BE2C (cell line): ENCODE measurements around the gene ASPRV1.

Source experiments
- DNase-seq: peaks from one replicate; pipeline ENCODE4 v3.0.0-alpha.2; 2020
- H3K27me3 ChIP-seq: fragments of 250-450 bp; sonication (Bioruptor Pico); 2 replicates; pipeline ENCODE4 v1.5.1; 2020; ENCODE audit warnings: mild to moderate bottlenecking
- H3K36me3 ChIP-seq: fragments of 250-450 bp; sonication (Bioruptor Pico); 2 replicates; pipeline ENCODE4 v1.5.1; 2020; ENCODE audit warnings: mild to moderate bottlenecking
- H3K4me1 ChIP-seq: fragments of 250-450 bp; sonication (Bioruptor Pico); 2 replicates; pipeline ENCODE4 v1.5.1; 2020
- H3K4me3 ChIP-seq: 2 replicates; pipeline ENCODE4 v1.5.1; 2011; ENCODE audit warnings: low read depth, low read length
- H3K9me3 ChIP-seq: fragments of 250-450 bp; sonication (Bioruptor Pico); 2 replicates; pipeline ENCODE4 v1.5.1; 2020
- TF ChIP-seq, protein P1 (sequence below): IDR thresholded peaks from 2 replicates; pipeline ENCODE4 v1.5.1; 2012; ENCODE audit warnings: mild to moderate bottlenecking, low read depth, low read length

ASPRV1 gene

DNA sequence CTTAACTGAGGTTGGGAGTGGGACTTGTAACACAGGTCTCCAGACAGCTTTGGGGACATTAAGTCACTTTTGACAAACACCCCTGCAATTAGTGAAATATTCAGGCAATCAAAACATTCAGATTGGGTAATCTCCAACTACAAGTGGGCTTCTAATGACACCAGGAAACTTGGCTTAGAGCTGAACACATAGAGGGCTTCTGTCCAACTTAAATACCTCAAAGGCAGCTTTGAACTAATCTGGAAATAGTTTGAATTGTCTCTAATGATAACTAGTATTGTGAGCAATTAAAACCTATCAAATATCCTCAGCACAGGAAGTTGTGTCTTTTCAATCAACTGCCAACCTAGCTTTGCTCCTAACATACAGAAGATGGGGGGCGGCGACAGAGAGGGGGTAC lies 5.1 kb upstream of the ASPRV1 start:
- H3K27me3 ChIP-seq: no peaks in the 10 kb centered on the region
- H3K9me3 ChIP-seq: no peaks in the 10 kb centered on the region
- DNase-seq: no peak
- no peaks in the 10 kb centered on the region for H3K4me1 ChIP-seq
- H3K36me3 ChIP-seq: no peaks in the 10 kb centered on the region
- TF ChIP-seq, protein P1, sequence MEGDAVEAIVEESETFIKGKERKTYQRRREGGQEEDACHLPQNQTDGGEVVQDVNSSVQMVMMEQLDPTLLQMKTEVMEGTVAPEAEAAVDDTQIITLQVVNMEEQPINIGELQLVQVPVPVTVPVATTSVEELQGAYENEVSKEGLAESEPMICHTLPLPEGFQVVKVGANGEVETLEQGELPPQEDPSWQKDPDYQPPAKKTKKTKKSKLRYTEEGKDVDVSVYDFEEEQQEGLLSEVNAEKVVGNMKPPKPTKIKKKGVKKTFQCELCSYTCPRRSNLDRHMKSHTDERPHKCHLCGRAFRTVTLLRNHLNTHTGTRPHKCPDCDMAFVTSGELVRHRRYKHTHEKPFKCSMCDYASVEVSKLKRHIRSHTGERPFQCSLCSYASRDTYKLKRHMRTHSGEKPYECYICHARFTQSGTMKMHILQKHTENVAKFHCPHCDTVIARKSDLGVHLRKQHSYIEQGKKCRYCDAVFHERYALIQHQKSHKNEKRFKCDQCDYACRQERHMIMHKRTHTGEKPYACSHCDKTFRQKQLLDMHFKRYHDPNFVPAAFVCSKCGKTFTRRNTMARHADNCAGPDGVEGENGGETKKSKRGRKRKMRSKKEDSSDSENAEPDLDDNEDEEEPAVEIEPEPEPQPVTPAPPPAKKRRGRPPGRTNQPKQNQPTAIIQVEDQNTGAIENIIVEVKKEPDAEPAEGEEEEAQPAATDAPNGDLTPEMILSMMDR: no peak
- no peak overlapping the region for H3K4me3 ChIP-seq

DNA sequence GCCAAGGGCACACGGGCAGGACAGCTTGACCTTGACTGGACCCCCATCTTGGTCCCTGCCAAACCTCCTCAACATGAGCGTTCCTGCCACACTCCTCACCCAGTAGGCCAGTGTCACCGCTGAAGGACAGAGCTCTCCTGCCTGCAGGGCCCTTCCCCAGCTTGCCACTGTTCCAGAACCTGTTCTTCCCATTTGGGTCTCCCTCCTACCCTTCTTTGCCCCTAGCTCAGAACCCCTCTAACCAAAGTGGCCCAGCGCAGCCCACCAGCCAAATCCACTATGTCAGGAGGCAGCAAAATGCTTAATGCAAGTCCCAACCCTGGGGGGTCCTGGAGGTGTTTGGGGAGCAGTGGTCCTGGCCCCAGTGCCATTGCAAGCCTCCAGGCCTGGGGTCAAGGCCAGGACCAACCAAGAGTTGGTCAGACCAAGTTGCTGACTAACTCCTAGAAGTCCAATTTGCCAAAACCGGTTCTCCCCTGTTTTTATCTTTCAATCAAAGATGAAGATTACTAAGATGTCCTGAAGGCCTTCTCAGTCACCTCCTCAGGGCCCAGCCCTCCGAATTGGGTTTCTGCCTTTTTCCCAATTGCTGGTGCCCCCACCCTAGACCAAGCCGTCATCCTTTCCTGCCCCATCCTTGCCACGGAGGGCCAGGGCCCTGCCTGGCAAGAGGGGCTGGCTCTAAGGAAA lies 4.5 kb upstream of the ASPRV1 start:
- DNase-seq: no peak
- Histone ChIP-seq H3K36me3 (no peaks in the 10 kb centered on the region), H3K4me1 (no peaks in the 10 kb centered on the region), H3K27me3 (no peaks in the 10 kb centered on the region), H3K4me3 (no peak overlapping the region), H3K9me3 (no peaks in the 10 kb centered on the region)
- TF ChIP-seq, protein P1: no peak

DNA sequence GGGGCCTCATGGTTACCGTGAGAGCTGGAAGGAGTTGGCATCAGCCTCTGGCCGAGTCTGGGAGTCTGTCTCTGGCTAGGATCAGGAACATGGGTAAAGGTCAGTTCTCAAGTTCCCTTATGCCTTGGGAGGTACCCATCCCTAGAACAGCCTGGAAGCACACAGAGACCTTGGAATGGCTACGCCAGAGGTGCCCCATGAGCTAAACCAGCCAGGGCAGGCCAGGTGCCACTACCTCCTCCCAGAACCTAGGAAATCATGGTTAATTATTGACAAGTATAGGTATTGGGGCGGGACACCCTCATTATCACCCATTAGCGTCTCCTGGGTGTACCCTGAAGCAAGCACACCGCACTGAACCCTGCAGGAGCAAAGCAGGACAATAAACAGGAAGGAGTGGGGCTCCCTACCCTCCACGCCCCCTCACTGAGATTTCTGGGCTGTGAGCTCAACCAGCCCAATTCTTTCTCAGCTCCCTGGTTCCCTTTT lies 3.0 kb upstream of the ASPRV1 start:
- TF ChIP-seq, protein P1: no peak
- H3K4me1 ChIP-seq: no peaks in the 10 kb centered on the region
- no peak for DNase-seq

DNA sequence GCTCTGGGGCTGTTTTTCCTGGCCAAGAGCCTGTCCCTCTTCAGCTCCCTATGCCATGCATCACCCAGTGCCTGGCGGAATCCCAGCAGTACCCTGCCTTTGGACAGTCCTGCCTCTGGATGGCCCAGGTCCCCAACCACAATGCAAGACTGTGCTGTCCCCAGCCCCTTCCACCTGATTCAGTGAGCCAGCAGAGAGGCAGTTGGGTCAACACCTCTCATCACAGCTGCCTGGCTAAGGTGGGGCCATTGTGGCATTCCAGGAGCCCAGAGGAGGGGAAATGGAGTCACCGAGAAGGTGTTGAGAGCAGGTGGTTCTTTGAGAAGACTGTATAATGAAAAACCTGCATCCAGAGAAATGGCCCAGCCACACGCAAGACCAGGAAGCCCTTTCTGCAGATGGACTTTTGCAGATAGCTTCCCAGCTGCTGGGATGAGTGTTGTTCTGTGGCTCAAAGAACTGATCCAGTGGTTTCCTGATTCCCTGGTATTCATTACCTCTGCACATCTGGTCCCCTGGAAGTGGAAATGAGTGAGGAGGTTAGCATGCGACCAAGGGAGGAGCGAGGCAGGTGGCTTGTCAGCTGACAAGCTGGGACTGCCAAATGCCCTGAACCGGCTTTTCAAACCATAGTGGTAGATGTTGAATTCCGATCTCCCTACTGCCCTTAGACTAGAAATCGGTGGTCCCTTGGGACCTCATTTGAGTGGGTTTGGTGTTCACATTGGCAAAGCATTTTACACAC lies 1.7 kb upstream of the ASPRV1 start:
- Histone ChIP-seq H3K36me3 (no peaks in the 10 kb centered on the region), H3K27me3 (no peaks in the 10 kb centered on the region), H3K4me1 (no peaks in the 10 kb centered on the region), H3K4me3 (no peak overlapping the region), H3K9me3 (no peaks in the 10 kb centered on the region)
- no peak for DNase-seq
- TF ChIP-seq, protein P1: no peak

More for the DNA sequence above, 3.0 kb upstream of the ASPRV1 start:
- Histone ChIP-seq H3K36me3 (no peaks in the 10 kb centered on the region), H3K4me3 (no peak overlapping the region), H3K9me3 (no peaks in the 10 kb centered on the region), H3K27me3 (no peaks in the 10 kb centered on the region)

DNA sequence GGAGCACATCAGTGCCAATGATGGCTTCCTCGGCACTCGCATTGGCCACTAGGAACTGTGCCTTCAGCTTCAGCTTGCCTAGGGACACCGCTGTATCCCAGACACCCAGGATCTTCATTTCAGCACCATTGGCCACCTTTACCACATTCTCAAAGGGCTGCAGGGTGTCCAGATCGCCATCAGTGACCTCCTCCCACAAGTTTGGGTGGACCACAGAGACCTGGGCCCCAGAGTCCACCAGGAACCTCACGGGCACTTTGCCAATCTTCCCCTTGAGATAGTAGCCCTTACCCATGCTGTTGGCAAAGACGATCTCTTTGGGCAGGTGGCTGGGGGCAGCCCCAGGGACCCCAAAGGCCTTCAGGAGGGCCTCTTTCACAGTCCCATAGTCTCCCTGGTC lies 610 bp downstream of the ASPRV1 start:
- Histone ChIP-seq H3K9me3 (no peaks in the 10 kb centered on the region), H3K36me3 (no peaks in the 10 kb centered on the region)
- TF ChIP-seq, protein P1: no peak

DNA sequence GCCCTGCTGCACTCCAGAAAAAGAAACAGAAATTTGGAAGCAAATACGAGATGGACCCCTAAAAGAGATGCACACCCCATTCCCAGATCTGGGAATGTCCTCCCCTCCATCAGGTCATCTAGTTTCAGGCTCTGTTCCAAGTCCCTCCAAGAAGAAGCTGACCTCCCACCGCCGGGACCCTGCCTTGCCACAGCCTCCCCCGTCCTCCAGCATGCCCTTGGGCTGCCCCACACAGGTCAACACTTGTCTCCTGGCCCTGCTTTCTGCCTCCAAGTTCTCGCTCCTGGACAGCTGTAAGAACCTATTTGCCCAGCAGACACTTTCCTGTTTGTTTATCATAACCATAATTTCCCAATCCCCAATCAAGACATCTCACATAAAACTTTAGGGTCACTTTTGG lies 2.0 kb downstream of the ASPRV1 start:
- TF ChIP-seq, protein P1: no peak
- Histone ChIP-seq H3K27me3 (no peaks in the 10 kb centered on the region), H3K9me3 (no peaks in the 10 kb centered on the region), H3K36me3 (no peaks in the 10 kb centered on the region), H3K4me3 (no peak overlapping the region), H3K4me1 (no peaks in the 10 kb centered on the region)
- DNase-seq: no peak

More for the DNA sequence above, 610 bp downstream of the ASPRV1 start:
- Histone ChIP-seq H3K4me3 (no peak overlapping the region), H3K27me3 (no peaks in the 10 kb centered on the region), H3K4me1 (no peaks in the 10 kb centered on the region)
- no peak for DNase-seq
